Fibroblast of upper back skin (primary cell): ENCODE data around the gene CTSK.
A peak's percentile ranks its signal among the peaks of the same experiment; 100 is the strongest.
"Not testable (repeated sequence)": the region's sequence is repeated elsewhere in the genome, so short reads cannot be mapped to it uniquely, and the experiment has no call there.

ENCODE experiments used
- DNase-seq: peaks from one replicate; pipeline ENCODE4 v3.0.0-alpha.2; 2013

CTSK gene

GRCh38 chr1:150808121-150808520 lies at the start of gene CTSK:
Gene CTSK, minus strand, starts transcription at chr1:150808260. Its CDS starts 1,455 bp downstream, at chr1:150806805.
- DNase-seq: peak; percentile 39

- DNase-seq: not testable (repeated sequence)
Measured at GRCh38 chr1:150852734-150853133, 44.7 kb upstream of the CTSK start.

GRCh38 chr1:150850801-150851362 lies 42.8 kb upstream of the CTSK start:
- not testable (repeated sequence) for DNase-seq

- DNase-seq: no peak
Measured at GRCh38 chr1:150846473-150847146, 38.5 kb upstream of the CTSK start.

GRCh38 chr1:150843474-150843873 lies 35.4 kb upstream of the CTSK start:
- no peak for DNase-seq

- no peak for DNase-seq
Measured at GRCh38 chr1:150842964-150843363, 34.9 kb upstream of the CTSK start.

GRCh38 chr1:150842343-150842742 lies 34.3 kb upstream of the CTSK start:
- DNase-seq: no peak

GRCh38 chr1:150841626-150842025 lies 33.6 kb upstream of the CTSK start:
- no peak for DNase-seq

GRCh38 chr1:150840850-150841249 lies 32.8 kb upstream of the CTSK start:
- DNase-seq: not testable (repeated sequence)

GRCh38 chr1:150836129-150836773 lies 28.2 kb upstream of the CTSK start:
- DNase-seq: no peak

GRCh38 chr1:150833961-150834360 lies 25.9 kb upstream of the CTSK start:
- DNase-seq: not testable (repeated sequence)

- DNase-seq: no peak
Measured at GRCh38 chr1:150832597-150832996, 24.5 kb upstream of the CTSK start.

- no peak for DNase-seq
Measured at GRCh38 chr1:150829751-150830150, 21.7 kb upstream of the CTSK start.

GRCh38 chr1:150826299-150826698 lies 18.2 kb upstream of the CTSK start:
- DNase-seq: no peak

GRCh38 chr1:150820730-150821512 lies 12.9 kb upstream of the CTSK start:
- peak; percentile 36 for DNase-seq

- no peak for DNase-seq
Measured at GRCh38 chr1:150815871-150816270, 7.8 kb upstream of the CTSK start.

GRCh38 chr1:150813028-150813707 lies 5.1 kb upstream of the CTSK start:
- peak; percentile 59 for DNase-seq

GRCh38 chr1:150810958-150811659 lies 3.0 kb upstream of the CTSK start:
- no peak for DNase-seq

GRCh38 chr1:150809651-150810050 lies 1.6 kb upstream of the CTSK start:
- DNase-seq: peak; percentile 82

GRCh38 chr1:150808846-150809245 lies 786 bp upstream of the CTSK start:
- DNase-seq: peak; percentile 48

GRCh38 chr1:150807249-150808023 lies 624 bp downstream of the CTSK start:
- peak; percentile 59 for DNase-seq
